Sigmoid colon (tissue), 7 donors: ENCODE measurements around the gene WFIKKN1. TPM values are rescaled to one million over a fixed set of nuclear protein-coding genes. Genes with fewer than 3 reads are reported as not detected.

Experiments
- DNase-seq: peaks from one replicate; pipeline ENCODE4 v3.0.0-alpha.2; 2019
- H3K27ac ChIP-seq, 4 donors: fragments of 200-600 bp; sonication (generic); one replicate each; pipeline ENCODE4 v1.5.1; 2016 to 2019; ENCODE audit warnings: mild to moderate bottlenecking in 1 of 4
- H3K27me3 ChIP-seq, 3 donors: fragments of 200-600 bp; sonication (generic); one replicate each; pipeline ENCODE4 v1.5.1; 2019; ENCODE audit warnings: mild to moderate bottlenecking in 1 of 3
- H3K36me3 ChIP-seq, 4 donors: fragments of 200-600 bp; sonication (generic); one replicate each; pipeline ENCODE4 v1.5.1; 2016 to 2019
- H3K4me1 ChIP-seq, 4 donors: fragments of 200-600 bp; sonication (generic); one replicate each; pipeline ENCODE4 v1.5.1; 2017 to 2019
- H3K4me3 ChIP-seq, 4 donors: fragments of 200-600 bp; sonication (generic); one replicate each; pipeline ENCODE4 v1.5.1; 2017 to 2019; ENCODE audit warnings: mild to moderate bottlenecking in 2 of 4, moderate library complexity in 1 of 4
- H3K9me3 ChIP-seq, 4 donors: fragments of 200-600 bp in 3 of 4; sonication (generic) in 3 of 4; one replicate each; pipeline versions ENCODE4 v1.5.1 to v1.6.1; 2013 to 2019
- EP300 ChIP-seq, 4 donors: sonication (generic); formaldehyde crosslinking; IDR thresholded peaks; one replicate each; pipeline ENCODE4 v1.6.1; 2017; ENCODE audit warnings: antibody characterized with exemption in 4 of 4
- POLR2A ChIP-seq, 2 donors: fragments of 450-650 bp; IDR thresholded peaks; one replicate each; pipeline ENCODE4 v1.6.1; 2016; ENCODE audit warnings: antibody characterized with exemption in 2 of 2, mild to moderate bottlenecking in 2 of 2, moderate library complexity in 2 of 2
- POLR2AphosphoS5 ChIP-seq, 4 donors: sonication (generic); formaldehyde crosslinking; IDR thresholded peaks; one replicate each; pipeline ENCODE4 v1.6.1; 2017; ENCODE audit warnings: antibody characterized with exemption in 4 of 4
- WGBS, 2 donors: extraction: QIAGEN DNeasy Blood & Tissue Kit; methylation state at CpG; one replicate each; pipeline ENCODE4 v1.1.7; 2013; 5-methylcytosine and 5-hydroxymethylcytosine counted together
- intact Hi-C: fragments of 100-400 bp; cut with DNase I; formaldehyde crosslinking; loops from one replicate; pipeline ENCODE4 v1.15.1; 2023
- polyA plus RNA-seq, 3 donors: library from polyadenylated mRNA; stranded (reverse); fragments of 200-250 nt; gene quantifications; one replicate each; pipeline ENCODE4 v1.2.3, GENCODE V29; 2013
- total RNA-seq, 4 donors: library from RNA; depleted of rRNA; stranded (reverse); fragments of >200 nt; gene quantifications; one replicate each; pipeline ENCODE4 v1.1.0, GENCODE V29; 2016
- TF ChIP-seq, protein P1 (sequence below), 4 experiments: fragments of 450-650 bp in 3 of 4; fragments of 200-600 bp in 1 of 4; IDR thresholded peaks; one replicate each; pipeline ENCODE4 v1.5.1; 2016 to 2019; ENCODE audit warnings: antibody characterized with exemption in 4 of 4, mild to moderate bottlenecking in 3 of 4, moderate library complexity in 2 of 4
- donor health status: healthy with polysubstance abuse.
- donor health status: Bipolar disorder and iron deficiency.
- donor health status: healthy.

Gene WFIKKN1
- total and polyA plus RNA-seq, 7 donors, result 0.27 to 1.4 (median 0.49) TPM

DNA sequence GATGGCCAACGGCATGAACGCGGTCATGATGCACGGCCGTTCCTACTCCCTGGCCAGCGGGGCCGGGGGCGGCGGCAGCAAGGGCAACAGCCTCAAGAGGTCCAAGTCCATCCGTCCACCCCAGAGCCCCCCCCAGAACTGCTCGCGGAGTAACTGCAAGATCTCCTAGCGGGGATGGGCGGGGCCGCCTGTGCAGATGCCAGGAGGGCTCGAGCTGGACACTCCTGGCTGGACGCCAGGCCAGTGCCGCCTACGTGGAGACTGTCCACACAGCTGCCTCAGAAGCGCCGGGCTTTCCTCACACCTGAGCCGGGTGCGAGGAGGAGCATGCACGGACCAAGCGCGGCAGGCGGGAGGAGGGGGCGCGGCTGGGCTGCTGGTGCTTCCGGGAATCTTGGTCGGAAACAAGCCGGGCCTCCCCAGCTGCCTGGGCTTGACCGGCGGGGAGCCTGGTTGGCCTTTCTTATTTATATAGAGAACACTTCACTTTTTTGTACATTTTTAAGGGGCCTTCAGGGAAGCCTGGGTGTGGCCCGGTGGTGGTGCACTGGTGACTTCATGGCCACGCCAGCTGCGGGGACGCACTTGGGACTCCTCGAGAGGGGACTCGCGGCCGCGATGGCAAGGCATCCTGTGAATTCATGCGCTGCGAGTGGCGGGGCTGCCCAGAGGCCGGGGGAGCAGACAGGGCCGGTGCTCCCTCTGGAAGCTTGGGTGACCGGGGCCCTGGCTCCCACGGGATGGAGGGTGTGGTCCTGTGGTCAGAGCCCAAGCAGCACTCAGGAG lies 3.1 kb upstream of the WFIKKN1 start:
- WGBS, 2 donors, result 77 to 89% methylated on average over 50 of the region's 50 CpGs
- peaks cover 0 to 41% (median 29%) of the 10 kb centered on the region in 4 donors for H3K4me1 ChIP-seq
- H3K36me3 ChIP-seq, result peaks cover 0 to 21% (median 10%) of the 10 kb centered on the region in 4 donors
- H3K27ac ChIP-seq, result peak overlapping the region; percentile 13 to 82 (median 70)
- no peaks in the 10 kb centered on the region for H3K9me3 ChIP-seq
- TF ChIP-seq, protein P1, sequence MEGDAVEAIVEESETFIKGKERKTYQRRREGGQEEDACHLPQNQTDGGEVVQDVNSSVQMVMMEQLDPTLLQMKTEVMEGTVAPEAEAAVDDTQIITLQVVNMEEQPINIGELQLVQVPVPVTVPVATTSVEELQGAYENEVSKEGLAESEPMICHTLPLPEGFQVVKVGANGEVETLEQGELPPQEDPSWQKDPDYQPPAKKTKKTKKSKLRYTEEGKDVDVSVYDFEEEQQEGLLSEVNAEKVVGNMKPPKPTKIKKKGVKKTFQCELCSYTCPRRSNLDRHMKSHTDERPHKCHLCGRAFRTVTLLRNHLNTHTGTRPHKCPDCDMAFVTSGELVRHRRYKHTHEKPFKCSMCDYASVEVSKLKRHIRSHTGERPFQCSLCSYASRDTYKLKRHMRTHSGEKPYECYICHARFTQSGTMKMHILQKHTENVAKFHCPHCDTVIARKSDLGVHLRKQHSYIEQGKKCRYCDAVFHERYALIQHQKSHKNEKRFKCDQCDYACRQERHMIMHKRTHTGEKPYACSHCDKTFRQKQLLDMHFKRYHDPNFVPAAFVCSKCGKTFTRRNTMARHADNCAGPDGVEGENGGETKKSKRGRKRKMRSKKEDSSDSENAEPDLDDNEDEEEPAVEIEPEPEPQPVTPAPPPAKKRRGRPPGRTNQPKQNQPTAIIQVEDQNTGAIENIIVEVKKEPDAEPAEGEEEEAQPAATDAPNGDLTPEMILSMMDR (IDR thresholded peaks at IDR 0.05), result no peak
- TF ChIP-seq POLR2A (IDR thresholded peaks at IDR 0.05) (no peak), POLR2AphosphoS5 (IDR thresholded peaks at IDR 0.05) (no peak), EP300 (IDR thresholded peaks at IDR 0.05) (no peak)
- peaks cover 0 to 12% (median 0%) of the 10 kb centered on the region in 3 donors for H3K27me3 ChIP-seq
- H3K4me3 ChIP-seq, result no peak overlapping the region
- DNase-seq, result peak; percentile 71
- intact Hi-C loops, result no loop called here

DNA sequence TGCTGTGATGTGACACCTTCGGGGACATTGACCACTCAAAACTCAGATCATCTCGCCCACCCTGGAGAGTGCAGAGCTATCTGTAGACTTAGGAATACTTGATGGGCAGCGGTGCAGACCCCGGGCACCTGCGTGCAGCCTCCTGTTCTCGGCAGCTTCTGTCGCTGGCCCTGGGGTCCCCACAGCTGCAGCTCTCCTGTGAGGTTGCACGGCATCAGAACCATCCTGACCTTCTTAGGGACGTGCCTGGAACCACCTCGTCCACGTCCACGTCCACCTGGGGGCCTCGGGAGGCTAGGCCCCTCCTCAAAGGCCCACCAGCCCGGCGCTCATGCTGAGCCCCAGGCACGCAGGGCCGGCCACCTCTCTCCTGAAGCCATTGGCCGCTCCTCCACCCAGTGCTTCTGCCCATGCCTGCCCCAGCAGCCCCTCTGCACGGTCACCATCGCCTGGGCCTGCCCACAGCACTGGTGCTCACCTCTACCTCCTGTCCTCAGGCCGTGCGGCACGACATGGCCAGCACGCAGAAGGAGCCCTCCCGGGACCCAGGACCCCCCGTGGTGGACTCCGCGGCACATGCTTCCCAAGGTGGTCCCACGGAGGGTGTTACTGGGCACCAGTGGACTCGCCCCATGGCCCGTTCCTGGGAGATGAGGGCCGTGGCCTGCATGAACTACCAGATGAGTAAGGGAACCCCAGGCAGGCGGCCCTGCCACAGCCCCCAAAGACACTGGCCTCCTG lies 2.3 kb upstream of the WFIKKN1 start:
- Histone ChIP-seq H3K9me3 (no peaks in the 10 kb centered on the region), H3K4me1 (peaks cover 0 to 41% (median 29%) of the 10 kb centered on the region in 4 donors), H3K27me3 (peaks cover 0 to 13% (median 0%) of the 10 kb centered on the region in 3 donors), H3K36me3 (peaks cover 0 to 30% (median 13%) of the 10 kb centered on the region in 4 donors), H3K27ac (no peak overlapping the region), H3K4me3 (no peak overlapping the region)
- WGBS, 2 donors, result 92 to 95% methylated on average over 33 of the region's 33 CpGs
- intact Hi-C loops, result no loop called here
- TF ChIP-seq POLR2A (IDR thresholded peaks at IDR 0.05), result no peak
- TF ChIP-seq POLR2AphosphoS5 (IDR thresholded peaks at IDR 0.05), result no peak
- no peak for TF ChIP-seq EP300 (IDR thresholded peaks at IDR 0.05)
- TF ChIP-seq, protein P1 (IDR thresholded peaks at IDR 0.05), result no peak
- DNase-seq, result peak; percentile 61

DNA sequence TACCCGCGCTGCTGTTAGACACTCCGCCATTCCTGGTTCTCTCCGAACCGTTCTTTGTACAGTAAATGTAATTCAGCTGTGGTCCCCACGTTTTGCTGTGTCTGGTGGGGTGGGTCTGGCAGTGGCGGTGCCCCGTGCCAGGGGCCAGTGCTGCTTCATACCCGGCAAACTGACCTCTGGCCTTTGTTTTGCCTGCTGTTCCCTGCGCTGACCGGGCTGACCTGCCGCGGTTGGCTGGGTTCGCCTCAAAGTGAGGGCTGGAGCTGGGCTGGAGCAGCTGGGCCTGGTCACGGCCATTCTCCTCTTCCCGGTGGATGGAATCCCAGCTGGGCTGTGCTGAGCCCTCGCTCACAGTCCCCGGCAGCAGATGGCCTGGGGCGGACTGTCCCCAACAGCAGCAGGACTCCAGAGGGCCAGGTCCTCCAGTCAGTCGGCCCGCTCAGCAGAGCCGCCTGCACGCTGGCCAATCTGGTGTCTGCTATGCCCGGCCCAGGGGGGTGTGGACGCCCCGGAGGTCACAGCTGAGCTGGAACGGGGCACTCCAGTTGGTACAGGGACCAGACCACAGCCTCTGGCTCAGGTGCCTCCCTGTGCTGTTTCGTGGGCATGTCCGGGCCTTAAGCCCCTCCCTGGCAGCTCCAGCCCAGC lies 1.5 kb upstream of the WFIKKN1 start:
- WGBS, 2 donors, result 80 to 82% methylated on average over 29 of the region's 29 CpGs
- Histone ChIP-seq H3K36me3 (peaks cover 0 to 38% (median 21%) of the 10 kb centered on the region in 4 donors), H3K4me1 (peaks cover 0 to 41% (median 29%) of the 10 kb centered on the region in 4 donors), H3K9me3 (no peaks in the 10 kb centered on the region), H3K4me3 (no peak overlapping the region), H3K27ac (no peak overlapping the region), H3K27me3 (peaks cover 0 to 13% (median 0%) of the 10 kb centered on the region in 3 donors)
- TF ChIP-seq, protein P1 (IDR thresholded peaks at IDR 0.05), result no peak
- TF ChIP-seq POLR2AphosphoS5 (IDR thresholded peaks at IDR 0.05) (no peak), POLR2A (IDR thresholded peaks at IDR 0.05) (no peak), EP300 (IDR thresholded peaks at IDR 0.05) (no peak)
- no peak for DNase-seq
- intact Hi-C loops, result no loop called here

DNA sequence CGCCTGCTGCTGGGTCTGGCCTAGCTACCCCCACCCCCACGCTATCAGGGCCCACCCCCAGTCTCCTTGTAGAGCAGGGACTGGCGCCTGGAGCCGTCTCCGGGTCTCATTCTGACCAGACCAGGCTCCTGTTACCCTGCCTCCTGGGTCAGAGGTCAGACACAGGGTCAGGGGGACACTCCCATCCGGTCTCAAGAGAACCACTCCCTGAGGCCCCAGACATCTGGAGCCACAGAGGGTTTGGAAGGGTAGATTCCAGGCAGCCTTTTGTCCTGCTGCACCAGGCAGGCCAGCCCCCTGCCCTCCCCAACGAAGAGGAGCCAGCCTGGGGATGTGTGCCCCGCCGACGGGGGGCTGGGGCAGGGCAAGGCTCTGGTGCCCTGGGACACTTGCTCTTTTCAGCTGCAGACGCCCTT lies 944 bp upstream of the WFIKKN1 start:
- peaks cover 0 to 13% (median 0%) of the 10 kb centered on the region in 3 donors for H3K27me3 ChIP-seq
- intact Hi-C loops, result no loop called here
- H3K4me1 ChIP-seq, result peaks cover 0 to 44% (median 33%) of the 10 kb centered on the region in 4 donors
- H3K9me3 ChIP-seq, result no peaks in the 10 kb centered on the region
- DNase-seq, result no peak
- peak overlapping the region in 1 of 4 donors; percentile 2 for H3K27ac ChIP-seq
- TF ChIP-seq POLR2A (IDR thresholded peaks at IDR 0.05), result no peak
- TF ChIP-seq POLR2AphosphoS5 (IDR thresholded peaks at IDR 0.05), result no peak
- TF ChIP-seq, protein P1 (IDR thresholded peaks at IDR 0.05), result no peak
- no peak for TF ChIP-seq EP300 (IDR thresholded peaks at IDR 0.05)
- H3K4me3 ChIP-seq, result no peak overlapping the region
- H3K36me3 ChIP-seq, result peaks cover 0 to 41% (median 22%) of the 10 kb centered on the region in 4 donors
- WGBS, 2 donors, result 43 to 69% methylated on average over 11 of the region's 11 CpGs
